Upper lobe of left lung (tissue), 6 donors: ENCODE data around the gene SPRTN. TPM values are rescaled to one million over a fixed set of nuclear protein-coding genes. Genes with fewer than 3 reads are reported as not detected.

Experiments used
- ATAC-seq, 2 donors: fragments of 200-7000 bp; cut with Tn5 transposase; one replicate each; pipeline ENCODE4 v1.9.1; 2022; ENCODE audit warnings: mild to moderate bottlenecking in 2 of 2, moderate library complexity in 2 of 2; ENCODE audit not compliant: low FRiP score in 2 of 2
- DNase-seq, 2 donors: peaks; one replicate each; pipeline ENCODE4 v3.0.0-alpha.2; 2019 to 2020
- H3K27ac ChIP-seq, 4 donors: fragments of 200-600 bp; sonication (generic); one replicate each; pipeline ENCODE4 v1.5.1; 2016 to 2019
- H3K27me3 ChIP-seq, 4 donors: fragments of 200-600 bp; sonication (generic); one replicate each; pipeline ENCODE4 v1.5.1; 2017 to 2019
- H3K36me3 ChIP-seq, 4 donors: fragments of 200-600 bp; sonication (generic); one replicate each; pipeline ENCODE4 v1.5.1; 2016 to 2019
- H3K4me1 ChIP-seq, 4 donors: fragments of 200-600 bp; sonication (generic); one replicate each; pipeline ENCODE4 v1.5.1; 2018 to 2019
- H3K4me3 ChIP-seq, 4 donors: fragments of 200-600 bp; sonication (generic); one replicate each; pipeline ENCODE4 v1.5.1; 2017 to 2019; ENCODE audit warnings: mild to moderate bottlenecking in 2 of 4, moderate library complexity in 1 of 4
- H3K9me3 ChIP-seq, 4 donors: fragments of 200-600 bp; sonication (generic); one replicate each; pipeline ENCODE4 v1.5.1; 2018 to 2019
- CTCF ChIP-seq, 6 experiments: fragments of 450-650 bp in 4 of 6; fragments of 200-600 bp in 2 of 6; sonication (generic) in 2 of 6; IDR thresholded peaks; one replicate each; pipeline ENCODE4 v1.5.1; 2016 to 2019; ENCODE audit warnings: antibody characterized with exemption in 6 of 6
- EP300 ChIP-seq, 4 donors: sonication (generic); formaldehyde crosslinking; IDR thresholded peaks; one replicate each; pipeline ENCODE4 v1.5.1; 2017; ENCODE audit warnings: antibody characterized with exemption in 4 of 4, control low read depth in 2 of 4
- POLR2A ChIP-seq, 4 donors: fragments of 450-650 bp; IDR thresholded peaks; one replicate each; pipeline ENCODE4 v1.5.1; 2016 to 2017; ENCODE audit warnings: antibody characterized with exemption in 4 of 4, mild to moderate bottlenecking in 2 of 4
- POLR2AphosphoS5 ChIP-seq, 2 donors: sonication (generic); formaldehyde crosslinking; IDR thresholded peaks; one replicate each; pipeline ENCODE4 v1.5.1; 2017; ENCODE audit warnings: antibody characterized with exemption in 2 of 2
- WGBS, 2 donors: methylation state at CpG; one replicate each; pipeline ENCODE4 v1.1.5; 2017 to 2018; 5-methylcytosine and 5-hydroxymethylcytosine counted together
- total RNA-seq, 6 donors: library from RNA; depleted of rRNA in 4 of 6; stranded (reverse); fragments of >200 nt in 4 of 6; gene quantifications; one replicate each; pipeline versions ENCODE4 v1.1.0 to v1.2.1, GENCODE V29; 2016 to 2021
- donor health status: DM: no; HTN: no; CAD: no; lungs with moderate emphysema.
- donor health status: DM: no; HTN: yes; CAD: no; lungs with severe emphysema.

SPRTN gene
- total RNA-seq, 6 donors from 2014 or later: 8.8 to 30.9 (median 17.2) TPM

- Histone ChIP-seq H3K27me3 (no peaks in the 10 kb centered on the region), H3K4me1 (peaks cover 47 to 54% (median 48%) of the 10 kb centered on the region in 4 donors), H3K36me3 (no peaks in the 10 kb centered on the region), H3K27ac (no peak overlapping the region), H3K9me3 (no peaks in the 10 kb centered on the region), H3K4me3 (peak overlapping the region in 3 of 4 donors; percentile 86 to 96 (median 91))
- TF ChIP-seq POLR2A (IDR thresholded peaks at IDR 0.05): no peak
- TF ChIP-seq CTCF (IDR thresholded peaks at IDR 0.05): no peak
- TF ChIP-seq EP300 (IDR thresholded peaks at IDR 0.05): no peak
- 70 to 83% methylated on average over 1 of the region's 1 CpG for WGBS, 2 donors
- ATAC-seq: no peak
- DNase-seq: no peak
Measured at GRCh38 chr1:231334079-231334666, 3.9 kb upstream of the SPRTN start.

GRCh38 chr1:231334952-231335351 is 3.1 kb upstream of the SPRTN start:
- Histone ChIP-seq H3K36me3 (no peaks in the 10 kb centered on the region), H3K9me3 (no peaks in the 10 kb centered on the region), H3K4me3 (peak overlapping the region in 3 of 4 donors; percentile 86 to 96 (median 91)), H3K27me3 (no peaks in the 10 kb centered on the region), H3K4me1 (peaks cover 52 to 61% (median 55%) of the 10 kb centered on the region in 4 donors), H3K27ac (no peak overlapping the region)
- DNase-seq (no peak), ATAC-seq (no peak)
- TF ChIP-seq EP300 (IDR thresholded peaks at IDR 0.05) (no peak), CTCF (IDR thresholded peaks at IDR 0.05) (no peak), POLR2A (IDR thresholded peaks at IDR 0.05) (no peak), POLR2AphosphoS5 (IDR thresholded peaks at IDR 0.05) (no peak)
- 85 to 88% methylated on average over 6 of the region's 6 CpGs for WGBS, 2 donors

GRCh38 chr1:231335663-231336602 is 2.2 kb upstream of the SPRTN start:
- H3K4me1 ChIP-seq: peaks cover 52 to 69% (median 61%) of the 10 kb centered on the region in 4 donors
- 57 to 58% methylated on average over 21 of the region's 21 CpGs for WGBS, 2 donors
- H3K9me3 ChIP-seq: no peaks in the 10 kb centered on the region
- peak overlapping the region; percentile 86 to 96 (median 90) for H3K4me3 ChIP-seq
- ATAC-seq (no peak), DNase-seq (no peak)
- H3K36me3 ChIP-seq: no peaks in the 10 kb centered on the region
- H3K27me3 ChIP-seq: no peaks in the 10 kb centered on the region
- peak overlapping the region in 1 of 4 donors; percentile 7 for H3K27ac ChIP-seq
- TF ChIP-seq POLR2A (IDR thresholded peaks at IDR 0.05) (no peak), CTCF (IDR thresholded peaks at IDR 0.05) (no peak), POLR2AphosphoS5 (IDR thresholded peaks at IDR 0.05) (no peak), EP300 (IDR thresholded peaks at IDR 0.05) (no peak)

GRCh38 chr1:231337043-231337471 is 1.0 kb upstream of the SPRTN start:
- peak; percentile 24 to 90 for DNase-seq
- peaks cover 52 to 69% (median 61%) of the 10 kb centered on the region in 4 donors for H3K4me1 ChIP-seq

More at GRCh38 chr1:231337043-231337471, 1.0 kb upstream of the SPRTN start:
- peak; percentile 42 to 50 for ATAC-seq
- TF ChIP-seq CTCF (IDR thresholded peaks at IDR 0.05) (no peak), EP300 (IDR thresholded peaks at IDR 0.05) (no peak), POLR2AphosphoS5 (IDR thresholded peaks at IDR 0.05) (no peak), POLR2A (IDR thresholded peaks at IDR 0.05) (no peak)
- no peaks in the 10 kb centered on the region for H3K27me3 ChIP-seq
- no peaks in the 10 kb centered on the region for H3K9me3 ChIP-seq
- peak overlapping the region; percentile 91 to 94 (median 93) for H3K27ac ChIP-seq
- H3K4me3 ChIP-seq: peak overlapping the region; percentile 86 to 96 (median 90)
- 2 to 9% methylated on average over 7 to 20 of the region's 32 CpGs for WGBS, 2 donors
- peaks cover 0 to 3% (median 0%) of the 10 kb centered on the region in 4 donors for H3K36me3 ChIP-seq
